Hippocampal formation (tissue), 2 donors: Measurements from ENCODE around the gene ASRGL1.
A peak's percentile ranks its signal among the peaks of the same experiment; 100 is the strongest.

Experiments
- DNase-seq, 2 donors: peaks; one replicate each; lab custom pipeline; 2025; lab: John Stamatoyannopoulos, UW

Gene ASRGL1

GRCh38 chr11:62416596-62416995 is 79.3 kb downstream of the ASRGL1 start:
- DNase-seq, result no peak

GRCh38 chr11:62418136-62418535 is 80.9 kb downstream of the ASRGL1 start:
- no peak for DNase-seq

DNA sequence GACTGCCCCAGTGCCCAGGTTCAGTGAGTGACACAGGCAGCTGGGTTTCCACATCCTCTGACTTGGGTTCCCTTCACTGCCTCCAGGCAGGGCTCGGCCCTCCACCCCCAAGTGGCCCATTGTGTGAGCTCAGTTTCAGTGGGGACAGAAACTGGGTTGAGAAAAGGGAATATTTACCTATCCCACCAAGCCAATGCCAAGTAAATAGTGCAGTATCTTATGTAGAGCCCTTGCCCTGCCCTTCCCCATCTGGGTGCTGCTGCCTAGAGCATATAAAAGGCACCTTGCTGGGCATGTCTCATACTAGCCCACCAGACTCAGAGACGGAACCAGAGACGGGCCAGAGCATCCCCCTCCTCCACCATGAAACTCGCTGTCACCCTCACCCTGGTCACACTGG is 81.5 kb downstream of the ASRGL1 start, which contains the start of gene SCGB1A1:
SCGB1A1 (plus strand) TSS at position 301 of the 400 bp plus-strand sequence; CDS start at position 364, 63 bp downstream.
- DNase-seq, result no peak

DNA sequence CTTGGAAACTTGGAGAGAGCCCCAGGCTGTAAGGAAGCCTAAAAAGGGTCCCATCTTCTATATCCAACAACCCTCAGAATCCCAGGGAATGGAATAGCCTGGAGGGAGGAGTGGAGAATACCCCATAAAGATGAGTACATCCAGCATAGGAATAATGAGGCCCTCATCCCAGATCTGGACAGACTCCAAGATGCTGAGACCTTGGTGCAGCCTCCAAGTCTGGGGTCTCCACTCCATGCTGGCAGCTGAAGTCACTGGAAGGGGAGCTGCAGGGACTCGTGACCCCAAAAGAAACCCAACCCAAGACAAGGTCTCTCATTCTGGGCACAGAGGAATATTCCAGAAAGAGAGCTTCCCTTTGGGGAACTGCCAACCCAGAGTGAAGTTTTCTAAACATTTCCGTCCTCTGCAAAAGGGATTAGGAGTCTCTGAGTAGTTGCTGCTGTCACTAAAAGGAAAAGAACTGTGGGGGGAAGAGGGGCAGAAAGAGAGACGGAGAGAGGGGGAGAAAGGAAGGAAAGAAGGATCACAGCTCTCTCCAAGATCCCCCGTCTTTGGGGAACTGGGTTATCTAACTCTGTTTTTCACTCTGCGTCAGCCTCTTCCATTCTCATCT is 82.2 kb downstream of the ASRGL1 start:
- no peak for DNase-seq

DNA sequence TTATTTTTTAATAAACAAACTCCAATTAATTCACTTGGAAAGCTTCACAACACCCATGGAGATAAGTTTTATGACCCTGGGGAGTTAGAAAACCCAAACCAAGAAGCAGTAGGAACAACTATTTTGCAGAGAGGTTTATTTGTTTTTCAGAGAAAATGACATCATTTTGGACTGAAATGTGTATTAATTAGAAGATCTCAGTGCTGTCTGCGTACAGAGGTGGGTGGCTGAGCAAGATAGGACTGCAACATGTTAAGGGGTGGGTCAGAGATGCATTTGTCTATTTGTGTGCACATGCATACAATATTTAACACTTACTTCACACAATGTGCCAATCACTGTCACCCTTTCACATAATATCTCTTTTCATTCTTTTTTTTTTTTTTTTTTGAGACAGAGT is 82.7 kb downstream of the ASRGL1 start:
- no peak for DNase-seq

GRCh38 chr11:62420882-62421281 is 83.6 kb downstream of the ASRGL1 start:
- no peak for DNase-seq

GRCh38 chr11:62421996-62422395 is 84.7 kb downstream of the ASRGL1 start:
- no peak for DNase-seq

GRCh38 chr11:62423012-62423411 is 85.8 kb downstream of the ASRGL1 start:
- no peak for DNase-seq

GRCh38 chr11:62427630-62428233 is 90.5 kb downstream of the ASRGL1 start:
- no peak for DNase-seq

- DNase-seq, result no peak
Observed at GRCh38 chr11:62428871-62429560, 91.8 kb downstream of the ASRGL1 start.

GRCh38 chr11:62430425-62430824 is 93.2 kb downstream of the ASRGL1 start:
- no peak for DNase-seq

- DNase-seq, result no peak
Observed at GRCh38 chr11:62431171-62431901, 94.1 kb downstream of the ASRGL1 start.

GRCh38 chr11:62432695-62433094 is 95.4 kb downstream of the ASRGL1 start:
- no peak for DNase-seq

- DNase-seq, result no peak
Observed at GRCh38 chr11:62433141-62433903, 96.1 kb downstream of the ASRGL1 start.

DNA sequence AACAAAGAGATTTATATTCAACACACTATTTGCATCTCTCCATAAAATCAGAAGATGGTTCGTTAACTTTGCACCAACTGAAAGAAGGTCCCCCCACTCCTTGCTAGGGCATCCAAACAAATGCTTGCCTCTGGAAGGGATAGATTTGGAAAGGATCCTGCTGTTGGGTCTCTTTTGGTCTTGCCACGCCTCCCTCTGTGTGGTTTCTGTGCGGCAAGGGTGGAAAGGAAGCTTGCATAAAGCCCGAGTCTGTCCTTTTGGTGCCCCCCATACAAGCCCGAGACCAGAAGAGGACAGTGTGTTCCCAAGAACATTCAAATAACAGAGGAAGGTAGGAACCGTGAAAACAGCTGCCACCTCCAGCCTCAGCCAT is 96.6 kb downstream of the ASRGL1 start:
- no peak for DNase-seq

- DNase-seq, result peak in 1 of 2 donors; percentile 84
Observed at GRCh38 chr11:62435846-62436660, 98.8 kb downstream of the ASRGL1 start.

DNA sequence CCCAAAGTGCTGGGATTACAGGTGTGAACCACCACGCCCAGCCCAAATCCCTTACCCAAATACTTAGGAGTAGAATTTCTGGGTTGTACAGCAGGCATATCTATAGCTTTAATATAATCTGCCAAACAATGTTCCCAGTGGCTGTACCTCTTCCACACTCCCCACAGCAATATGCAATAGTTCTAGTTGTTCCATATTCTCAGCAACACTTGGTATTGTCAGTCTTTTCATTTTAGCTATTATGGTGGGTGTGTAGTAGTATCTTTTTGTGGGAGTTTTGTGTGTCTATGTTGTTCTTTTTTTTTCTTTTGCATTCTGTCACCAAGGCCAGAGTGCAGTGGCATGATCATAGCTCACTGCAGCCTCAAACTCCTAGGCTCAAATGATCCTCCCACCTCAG is 100.4 kb downstream of the ASRGL1 start:
- DNase-seq, result no peak

DNA sequence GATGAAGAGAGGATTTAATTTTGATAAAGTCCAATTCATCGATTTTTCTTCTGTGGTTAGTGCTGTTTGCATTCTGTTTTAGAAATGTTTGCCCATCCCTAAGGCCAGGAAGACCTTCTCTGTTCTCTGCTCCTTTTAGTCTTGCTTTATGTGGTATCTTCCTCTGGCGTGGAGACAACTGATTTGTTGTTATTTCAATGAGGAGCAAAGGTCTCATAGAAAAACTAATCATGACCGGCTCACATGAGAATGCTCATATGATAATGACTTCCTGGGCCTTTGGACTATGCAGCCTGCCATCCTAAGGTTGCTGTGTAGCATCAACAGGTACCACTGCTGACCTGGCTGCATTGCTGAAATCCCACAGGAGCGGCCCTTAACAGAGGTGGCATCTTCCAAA is 101.4 kb downstream of the ASRGL1 start:
- DNase-seq, result no peak

GRCh38 chr11:62439785-62440602 is 102.7 kb downstream of the ASRGL1 start:
- DNase-seq, result no peak
